Endothelial cell of umbilical vein (primary cell): ENCODE results near the gene PGS1. TPM values are rescaled to one million over a fixed set of nuclear protein-coding genes. Genes with fewer than 3 reads are reported as not detected.
A peak's percentile ranks its signal among the peaks of the same experiment; 100 is the strongest.

ENCODE experiments used
- BruUV-seq: library from RNA; stranded (reverse); fragments of 400-500 nt; replicated peaks from 2 replicates; lab custom pipeline; 2021; lab: Mats Ljungman, UMichigan
- CTCF ChIA-PET: fragments of 300-600, 350-600 bp; sonication (Branson Sonifier 250); formaldehyde crosslinking; loops from one replicate; lab custom pipeline; 2021; ENCODE audit warnings: antibody characterized with exemption, inconsistent platforms; lab: Charles Lee
- POLR2A ChIA-PET: fragments of 300-600, 350-600 bp; sonication (Branson Sonifier 250); formaldehyde crosslinking; loops from one replicate; lab custom pipeline; 2021; ENCODE audit warnings: antibody characterized with exemption, inconsistent platforms; lab: Charles Lee
- DNase-seq: peaks from one replicate; pipeline ENCODE4 v3.0.0-alpha.2; 2011; ENCODE audit warnings: low read depth, low spot score
- FAIRE-seq: peaks from 2 replicates; lab custom pipeline; 2011; peaks lifted over from hg19 to GRCh38; lab: Jason Lieb, UNC
- H2AFZ ChIP-seq: 2 replicates; pipeline ENCODE4 v1.6.0; 2012; ENCODE audit warnings: low read depth, low read length, control low read depth, inconsistent platforms
- H3K27ac ChIP-seq: 2 replicates; pipeline ENCODE4 v1.5.1; 2011; ENCODE audit warnings: low read depth, mild to moderate bottlenecking, control low read depth, low read length, moderate library complexity; ENCODE audit not compliant: insufficient read depth
- H3K27me3 ChIP-seq, 2 experiments: 2 replicates each; pipeline versions ENCODE4 v1.6.0 to v1.6.1; 2011; ENCODE audit warnings: low read length in 2 of 2, mixed read lengths in 1 of 2; ENCODE audit not compliant: control insufficient read depth in 2 of 2, insufficient read depth in 2 of 2
- H3K36me3 ChIP-seq, 2 experiments: 2 replicates in 1 of 2; 3 replicates in 1 of 2; pipeline ENCODE4 v1.5.1; 2011; ENCODE audit warnings: low read length in 2 of 2, mild to moderate bottlenecking in 1 of 2, moderate library complexity in 1 of 2; ENCODE audit not compliant: control insufficient read depth in 2 of 2, insufficient read depth in 2 of 2; ENCODE audit errors: extremely low read depth in 1 of 2
- H3K4me1 ChIP-seq: 3 replicates; pipeline ENCODE4 v1.5.1; 2011; ENCODE audit warnings: mild to moderate bottlenecking, low read length; ENCODE audit not compliant: control insufficient read depth, insufficient read depth; ENCODE audit errors: extremely low read depth
- H3K4me2 ChIP-seq: 2 replicates; pipeline ENCODE4 v1.6.1; 2011; ENCODE audit warnings: low read length, control low read depth, mixed read lengths; ENCODE audit not compliant: insufficient read depth
- H3K4me3 ChIP-seq, 3 experiments: fragments of 200-600 bp in 1 of 3; sonication (generic), shearing (Covaris generic) in 1 of 3; replicated peaks in 1 of 3; 2 replicates each; pipeline ENCODE4 v1.5.1; 2011 to 2016; ENCODE audit warnings: control low read depth in 3 of 3, low read length in 3 of 3, mild to moderate bottlenecking in 2 of 3, inconsistent platforms in 1 of 3, low read depth in 1 of 3, moderate library complexity in 1 of 3; ENCODE audit not compliant: insufficient read depth in 1 of 3
- H3K79me2 ChIP-seq: 2 replicates; pipeline ENCODE4 v1.6.0; 2012; ENCODE audit warnings: low read length, inconsistent platforms; ENCODE audit not compliant: control insufficient read depth, insufficient read depth
- H3K9ac ChIP-seq: replicated peaks from 2 replicates; pipeline ENCODE3; 2011; ENCODE audit warnings: low read length, control low read depth; ENCODE audit not compliant: insufficient read depth; ENCODE audit errors: extremely low read depth
- H3K9me1 ChIP-seq: replicated peaks from 3 replicates; pipeline ENCODE4 v1.6.0; 2011; ENCODE audit warnings: mild to moderate bottlenecking, low read length; ENCODE audit not compliant: control insufficient read depth, insufficient read depth; ENCODE audit errors: extremely low read depth
- H3K9me3 ChIP-seq: replicated peaks from 2 replicates; pipeline ENCODE4 v1.5.1; 2012; ENCODE audit warnings: low read length, inconsistent platforms; ENCODE audit not compliant: control insufficient read depth, insufficient read depth
- H4K20me1 ChIP-seq: replicated peaks from 2 replicates; pipeline ENCODE3; 2011; ENCODE audit warnings: mild to moderate bottlenecking, low read length; ENCODE audit not compliant: control insufficient read depth, insufficient read depth; ENCODE audit errors: extremely low read depth
- EZH2 ChIP-seq: IDR thresholded peaks from 2 replicates; pipeline ENCODE4 v1.6.1; 2012; ENCODE audit warnings: borderline replicate concordance, low read depth, mild to moderate bottlenecking, moderate library complexity, low read length, inconsistent platforms; ENCODE audit not compliant: severe bottlenecking
- FOS ChIP-seq: IDR thresholded peaks from 2 replicates; pipeline ENCODE4 v1.6.1; 2011; ENCODE audit warnings: mild to moderate bottlenecking, low read length, moderate library complexity, borderline replicate concordance; ENCODE audit not compliant: insufficient read depth
- GATA2 ChIP-seq: IDR thresholded peaks from 2 replicates; pipeline ENCODE4 v1.7.0; 2011; ENCODE audit warnings: low read depth, mild to moderate bottlenecking, moderate library complexity, mixed read lengths, low read length; ENCODE audit not compliant: insufficient read length, insufficient read depth
- JUN ChIP-seq: IDR thresholded peaks from 2 replicates; pipeline ENCODE4 v1.6.1; 2011; ENCODE audit warnings: borderline replicate concordance, low read depth; ENCODE audit not compliant: insufficient read length, insufficient read depth
- MYC ChIP-seq: IDR thresholded peaks from one replicate; pipeline ENCODE4 v1.6.1; 2011; ENCODE audit warnings: mild to moderate bottlenecking, low read depth, low read length
- POLR2A ChIP-seq: IDR thresholded peaks from 2 replicates; pipeline ENCODE4 v1.6.1; 2012; ENCODE audit warnings: low read depth, mild to moderate bottlenecking, control low read depth, low read length
- POLR2AphosphoS5 ChIP-seq: IDR thresholded peaks from 2 replicates; pipeline ENCODE4 v1.6.1; 2012; ENCODE audit warnings: low read depth, mild to moderate bottlenecking, control low read depth, low read length, moderate library complexity; ENCODE audit not compliant: insufficient read depth
- dilution Hi-C: fragments of 300-500 bp; cut with MboI; formaldehyde crosslinking; loops from one replicate; pipeline ENCODE4 v1.15.0; 2019; ENCODE audit warnings: low sequenced_read_pairs; ENCODE audit not compliant: extremely low pct_ligation_motif_present
- intact Hi-C: fragments of 100-400 bp; cut with micrococcal nuclease; formaldehyde crosslinking; loops from one replicate; pipeline ENCODE4 v1.10.0; 2022
- polyA plus RNA-seq, 4 experiments: library from polyadenylated mRNA; depleted of rRNA in 3 of 4; stranded (reverse) in 3 of 4; unstranded in 1 of 4; fragments of >200 nt; gene quantifications; 2 replicates each; pipeline versions ENCODE4 v1.2.1 to v1.2.3, GENCODE V29; 2011 to 2012; ENCODE audit warnings: missing spikeins in 1 of 4
- total RNA-seq: library from RNA; stranded (reverse); gene quantifications from 2 replicates; pipeline ENCODE4 v1.2.3, GENCODE V29; 2021
- TF ChIP-seq, protein P1 (sequence below): IDR thresholded peaks from 2 replicates; pipeline ENCODE4 v1.6.1; 2011; ENCODE audit not compliant: insufficient read depth, insufficient read length
- TF ChIP-seq, protein P2 (sequence below), 2 donors: IDR thresholded peaks; 1 replicate in 1 of 2; 2 replicates in 1 of 2; pipeline ENCODE4 v1.5.1; 2011; ENCODE audit warnings: low read length in 2 of 2, mild to moderate bottlenecking in 2 of 2, moderate library complexity in 2 of 2, control low read depth in 1 of 2, inconsistent platforms in 1 of 2, low read depth in 1 of 2; ENCODE audit not compliant: insufficient read depth in 1 of 2; ENCODE audit errors: extremely low read depth in 1 of 2

Gene PGS1
- total and polyA plus RNA-seq, 2 donors (not counting 3 experiments of a cell fraction or from before 2014, with no cell fraction given): 50.8 to 66.0 TPM

DNA sequence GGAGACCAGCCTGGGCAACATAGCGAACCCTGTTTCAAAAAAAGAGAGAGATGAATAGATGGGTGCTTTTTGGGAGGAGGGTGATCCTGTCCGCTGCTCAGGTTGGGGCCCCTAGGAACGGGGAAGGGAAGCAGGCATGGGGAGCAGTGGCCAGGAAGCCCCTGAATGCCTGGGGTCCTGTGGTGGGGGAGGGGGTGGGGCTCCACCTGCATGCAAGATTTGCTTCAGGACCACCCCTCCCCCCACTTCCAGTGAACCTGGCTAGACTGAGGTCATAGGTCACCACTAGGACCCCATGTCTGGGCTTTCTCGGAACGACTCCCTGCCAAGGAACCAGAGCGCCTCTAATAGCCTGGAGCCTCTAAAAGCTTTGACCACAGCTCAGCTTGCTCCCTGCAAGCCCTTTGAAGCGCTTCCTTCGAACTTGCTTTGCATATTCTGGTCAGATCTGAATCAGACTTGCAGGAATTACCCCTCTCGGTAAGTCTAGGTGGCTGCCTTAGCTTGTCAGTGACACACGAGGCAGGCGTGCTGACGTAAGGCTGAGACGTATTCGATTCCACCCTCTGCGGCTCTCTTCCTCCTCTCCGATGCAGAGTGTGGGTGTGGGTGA lies 22.2 kb upstream of the PGS1 start:
- peaks cover 3 to 9% of the 10 kb centered on the region in 2 experiments for H3K36me3 ChIP-seq
- H3K79me2 ChIP-seq: peaks cover 24% of the 10 kb centered on the region
- no peak overlapping the region for H3K4me2 ChIP-seq
- TF ChIP-seq MYC (no peak), POLR2A (no peak), GATA2 (no peak), EZH2 (no peak), POLR2AphosphoS5 (no peak), FOS (no peak), JUN (no peak)
- TF ChIP-seq, protein P1, sequence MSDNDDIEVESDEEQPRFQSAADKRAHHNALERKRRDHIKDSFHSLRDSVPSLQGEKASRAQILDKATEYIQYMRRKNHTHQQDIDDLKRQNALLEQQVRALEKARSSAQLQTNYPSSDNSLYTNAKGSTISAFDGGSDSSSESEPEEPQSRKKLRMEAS: no peak
- TF ChIP-seq, protein P2, sequence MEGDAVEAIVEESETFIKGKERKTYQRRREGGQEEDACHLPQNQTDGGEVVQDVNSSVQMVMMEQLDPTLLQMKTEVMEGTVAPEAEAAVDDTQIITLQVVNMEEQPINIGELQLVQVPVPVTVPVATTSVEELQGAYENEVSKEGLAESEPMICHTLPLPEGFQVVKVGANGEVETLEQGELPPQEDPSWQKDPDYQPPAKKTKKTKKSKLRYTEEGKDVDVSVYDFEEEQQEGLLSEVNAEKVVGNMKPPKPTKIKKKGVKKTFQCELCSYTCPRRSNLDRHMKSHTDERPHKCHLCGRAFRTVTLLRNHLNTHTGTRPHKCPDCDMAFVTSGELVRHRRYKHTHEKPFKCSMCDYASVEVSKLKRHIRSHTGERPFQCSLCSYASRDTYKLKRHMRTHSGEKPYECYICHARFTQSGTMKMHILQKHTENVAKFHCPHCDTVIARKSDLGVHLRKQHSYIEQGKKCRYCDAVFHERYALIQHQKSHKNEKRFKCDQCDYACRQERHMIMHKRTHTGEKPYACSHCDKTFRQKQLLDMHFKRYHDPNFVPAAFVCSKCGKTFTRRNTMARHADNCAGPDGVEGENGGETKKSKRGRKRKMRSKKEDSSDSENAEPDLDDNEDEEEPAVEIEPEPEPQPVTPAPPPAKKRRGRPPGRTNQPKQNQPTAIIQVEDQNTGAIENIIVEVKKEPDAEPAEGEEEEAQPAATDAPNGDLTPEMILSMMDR (IDR thresholded peaks at IDR 0.05; ENCODE audit: extremely low read depth in 1 of 2, insufficient read depth in 1 of 2, low read depth in 1 of 2, low read length in 2 of 2): no peak
- FAIRE-seq (peak; percentile 28), DNase-seq (no peak)
- CTCF ChIA-PET: interaction anchor here (0.5 to 1.5 kb wide), 3 partner anchors 31 to 68 kb away, joined by 3 to 4 read pairs (median 3); no protein-coding TSS in a partner anchor
- dilution Hi-C loops (no loop called here), intact Hi-C loops (no loop called here)
- no peak overlapping the region for H3K4me3 ChIP-seq
- H4K20me1 ChIP-seq: no peaks in the 10 kb centered on the region
- POLR2A ChIA-PET: no interaction called here
- H2AFZ ChIP-seq: no peak overlapping the region
- H3K9me3 ChIP-seq: no peaks in the 10 kb centered on the region
- no TSS peak for BruUV-seq
- no peak overlapping the region for H3K27ac ChIP-seq
- no peaks in the 10 kb centered on the region for H3K27me3 ChIP-seq
- H3K4me1 ChIP-seq: peaks cover 57% of the 10 kb centered on the region
- H3K9me1 ChIP-seq: no peaks in the 10 kb centered on the region
- H3K9ac ChIP-seq: no peak overlapping the region
